Measurements from ENCODE around the gene PPM1B. TPM values are rescaled to one million over a fixed set of nuclear protein-coding genes. Genes with fewer than 3 reads are reported as not detected.

Gene PPM1B
- total and polyA plus RNA-seq, 9 of the 15 experiments (the other 6 are each of a cell fraction or from before 2014, with no cell fraction given): 8.9 to 44.0 (median 28.6) TPM

GRCh38 chr2:44203542-44203941, 34.9 kb downstream of the PPM1B start:
- Histone ChIP-seq H3K9me1 (ENCODE audit: control insufficient read depth, insufficient read depth, low read length) (no peaks in the 10 kb centered on the region), H3K27me3 (ENCODE audit: control insufficient read depth in 2 of 2, insufficient read depth in 2 of 2, low read length in 2 of 2) (no peaks in the 10 kb centered on the region), H3K36me3 (ENCODE audit: control insufficient read depth, insufficient read depth, low read length) (peaks cover 15% of the 10 kb centered on the region), H3K4me2 (ENCODE audit: insufficient read depth, low read length) (no peak overlapping the region), H3K9me3 (replicated peaks; ENCODE audit: control insufficient read depth, insufficient read depth, low read depth, low read length) (no peaks in the 10 kb centered on the region), H2AFZ (ENCODE audit: low read depth, low read length) (no peak overlapping the region), H4K20me1 (replicated peaks; ENCODE audit: control insufficient read depth, insufficient read depth, low read length) (no peaks in the 10 kb centered on the region), H3K9ac (ENCODE audit: insufficient read depth in 1 of 2, low read depth in 2 of 2, low read length in 2 of 2) (no peak overlapping the region), H3K79me2 (ENCODE audit: control insufficient read depth, insufficient read depth, low read length) (peaks cover 67% of the 10 kb centered on the region), H3K27ac (ENCODE audit: extremely low read depth, low read depth, low read length) (no peak overlapping the region), H3K4me3 (no peak overlapping the region), H3K4me1 (replicated peaks in 1 of 2; ENCODE audit: control insufficient read depth in 2 of 2, insufficient read depth in 2 of 2, low read length in 2 of 2) (no peaks in the 10 kb centered on the region; a peak in 1 of 5 replicates)
- 94% methylated on average over 3 of the region's 3 CpGs for WGBS (ENCODE audit: insufficient coverage, low coverage, missing lambda C conversion rate)
- FAIRE-seq (no peak), DNase-seq (ENCODE audit: extremely low read depth in 1 of 4, low spot score in 3 of 4) (no peak), ATAC-seq (no peak)
- intact Hi-C loops (cut with micrococcal nuclease): no loop called here
- ChIA-PET CTCF (ENCODE audit: low intra/inter-chr PET ratio) (no interaction called here), POLR2A (interaction anchor here (1.0 kb wide), 1 partner anchor 10 kb away, joined by 3 read pairs; no protein-coding TSS in a partner anchor)
- TF ChIP-seq ZNF146 (CRISPR knock-in tag; IDR thresholded peaks at IDR 0.05; ENCODE audit: unreplicated experiment) (peak; percentile 81), ZFX (CRISPR knock-in tag; IDR thresholded peaks at IDR 0.05) (no peak), RBM25 (IDR thresholded peaks at IDR 0.05; ENCODE audit: low read depth, low read length, severe bottlenecking) (peak; percentile 83), ARNT (IDR thresholded peaks at IDR 0.05) (no peak), U2AF2 (optimal IDR thresholded peaks at IDR 0.05; ENCODE audit: low read depth, low read length) (no peak)
- no TSS peak for BruUV-seq (replicated peaks)
- in situ Hi-C loops (cut with MboI): no loop called here

DNA sequence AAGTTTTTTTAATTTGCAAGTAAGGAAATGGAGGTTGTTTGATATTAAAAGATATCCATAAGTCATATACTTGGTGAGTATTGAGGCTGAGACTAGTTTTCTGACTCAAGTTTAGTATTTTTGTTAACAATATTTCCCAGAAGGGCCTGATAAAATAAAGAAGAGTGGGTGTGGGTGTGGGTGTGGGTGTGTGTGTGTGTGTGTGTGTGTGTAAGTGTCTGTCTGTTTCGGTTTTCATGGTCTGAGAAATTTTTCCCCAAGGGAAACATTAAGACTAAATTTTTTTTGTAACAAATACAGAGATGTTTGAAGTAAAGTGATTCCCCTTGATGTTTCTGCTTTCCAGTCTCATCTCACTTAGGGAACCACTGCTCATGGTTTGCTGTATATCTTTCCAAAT, 36.5 kb downstream of the PPM1B start:
- POLR2A ChIA-PET: interaction anchor here (0.8 kb wide), 1 partner anchor 8 kb away, joined by 3 read pairs; no protein-coding TSS in a partner anchor
- WGBS (ENCODE audit: insufficient coverage, low coverage, missing lambda C conversion rate): 87% methylated on average over 1 of the region's 1 CpG
- DNase-seq (ENCODE audit: extremely low read depth in 1 of 4, low spot score in 3 of 4) (no peak), ATAC-seq (no peak), FAIRE-seq (no peak)
- Histone ChIP-seq H2AFZ (ENCODE audit: low read depth, low read length) (no peak overlapping the region), H3K4me3 (no peak overlapping the region), H3K9ac (ENCODE audit: insufficient read depth in 1 of 2, low read depth in 2 of 2, low read length in 2 of 2) (no peak overlapping the region), H4K20me1 (replicated peaks; ENCODE audit: control insufficient read depth, insufficient read depth, low read length) (no peaks in the 10 kb centered on the region), H3K79me2 (ENCODE audit: control insufficient read depth, insufficient read depth, low read length) (peaks cover 68% of the 10 kb centered on the region), H3K9me1 (ENCODE audit: control insufficient read depth, insufficient read depth, low read length) (no peaks in the 10 kb centered on the region), H3K36me3 (ENCODE audit: control insufficient read depth, insufficient read depth, low read length) (peaks cover 19% of the 10 kb centered on the region), H3K27ac (ENCODE audit: extremely low read depth, low read depth, low read length) (no peak overlapping the region), H3K27me3 (ENCODE audit: control insufficient read depth in 2 of 2, insufficient read depth in 2 of 2, low read length in 2 of 2) (no peaks in the 10 kb centered on the region), H3K9me3 (replicated peaks; ENCODE audit: control insufficient read depth, insufficient read depth, low read depth, low read length) (no peaks in the 10 kb centered on the region), H3K4me2 (ENCODE audit: insufficient read depth, low read length) (no peak overlapping the region), H3K4me1 (replicated peaks in 1 of 2; ENCODE audit: control insufficient read depth in 2 of 2, insufficient read depth in 2 of 2, low read length in 2 of 2) (no peaks in the 10 kb centered on the region; a peak in 1 of 5 replicates)
- BruUV-seq (replicated peaks): no TSS peak
- CTCF ChIA-PET (ENCODE audit: low intra/inter-chr PET ratio): no interaction called here
- in situ Hi-C loops (cut with MboI): no loop called here
- TF ChIP-seq CEBPB (tag; IDR thresholded peaks at IDR 0.05) (no peak), EP400 (IDR thresholded peaks at IDR 0.05) (peak; percentile 12; the same call in 1 of the 2 replicates), CBX3 (IDR thresholded peaks at IDR 0.05; ENCODE audit: borderline replicate concordance in 1 of 2, low read length in 2 of 2) (no peak), HNRNPK (IDR thresholded peaks at IDR 0.05; ENCODE audit: low read depth, low read length, poor library complexity, severe bottlenecking) (no peak), DLX4 (CRISPR knock-in tag; IDR thresholded peaks at IDR 0.05) (no peak), CREBBP (IDR thresholded peaks at IDR 0.05; ENCODE audit: low read depth, low read length) (no peak), RBM39 (optimal IDR thresholded peaks at IDR 0.05; ENCODE audit: low read depth, low read length) (no peak), EGR1 (conservative IDR thresholded peaks at IDR 0.05) (peak; percentile 71)
- intact Hi-C loops (cut with micrococcal nuclease): no loop called here

Measured in K562 (cell line).